Hippocampal formation (tissue), 2 donors: Measurements from ENCODE around the gene UBE2D3.

ENCODE experiments used
- DNase-seq, 2 donors: peaks; one replicate each; lab custom pipeline; 2025; lab: John Stamatoyannopoulos, UW

Gene UBE2D3

DNA sequence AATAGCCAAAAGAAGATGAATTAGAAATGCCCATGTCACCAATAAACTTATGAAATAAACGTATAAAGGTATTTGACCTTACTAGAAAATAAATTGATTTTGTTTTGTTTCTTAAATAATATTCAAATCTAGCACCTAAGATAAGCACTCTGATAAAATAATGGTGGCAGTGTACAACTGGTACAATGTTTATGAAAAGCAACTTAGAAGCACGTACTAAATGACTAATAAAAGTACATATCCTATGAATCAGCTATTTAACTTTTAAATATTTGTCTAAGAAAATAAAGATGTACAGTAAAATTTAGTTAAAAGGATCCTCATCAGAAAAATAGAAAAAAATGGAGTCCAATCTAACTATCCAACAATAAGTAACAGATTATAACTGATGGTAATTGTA is 73.3 kb downstream of the UBE2D3 start:
- no peak for DNase-seq

DNA sequence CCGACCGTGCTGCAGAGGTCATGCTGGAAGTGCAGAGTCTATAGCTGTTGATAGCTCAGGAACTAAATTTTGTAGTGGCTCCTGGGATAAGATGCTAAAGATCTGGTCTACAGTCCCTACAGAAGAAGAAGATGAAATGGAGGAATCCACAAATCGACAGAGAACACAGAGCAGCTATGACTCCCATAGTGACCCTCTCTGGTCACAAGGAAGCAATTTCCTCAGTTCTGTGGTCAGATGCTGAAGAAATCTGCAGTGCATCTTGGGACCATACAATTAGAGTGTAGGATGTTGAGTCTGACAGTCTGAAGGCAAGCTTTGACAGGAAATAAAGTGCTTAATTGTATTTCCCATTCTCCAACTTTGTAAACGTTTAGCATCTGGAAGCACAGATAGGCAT is 75.4 kb downstream of the UBE2D3 start:
- no peak for DNase-seq
